Bone marrow (tissue), 2 donors: ENCODE measurements around the gene HCN4.
"Not testable (repeated sequence)": the region's sequence is repeated elsewhere in the genome, so short reads cannot be mapped to it uniquely, and the experiment has no call there.

Source experiments
- DNase-seq, 2 donors: peaks; one replicate each; lab custom pipeline; 2025; lab: John Stamatoyannopoulos, UW

HCN4 gene

GRCh38 chr15:73368301-73369136 lies at the start of gene HCN4:
TSS of gene HCN4 (minus strand) at chr15:73368958. CDS start at chr15:73368270, 688 bp downstream.
- DNase-seq = no peak

- no peak for DNase-seq
These were observed 46.1 kb upstream of the HCN4 start for GRCh38 chr15:73414876-73415275.

GRCh38 chr15:73403171-73403570 lies 34.4 kb upstream of the HCN4 start:
- no peak for DNase-seq

GRCh38 chr15:73400222-73400621 lies 31.5 kb upstream of the HCN4 start:
- DNase-seq = not testable (repeated sequence)

- no peak for DNase-seq
These were observed 30.1 kb upstream of the HCN4 start for GRCh38 chr15:73398861-73399260.

- no peak for DNase-seq
These were observed 28.7 kb upstream of the HCN4 start for GRCh38 chr15:73397461-73397860.

GRCh38 chr15:73395671-73396070 lies 26.9 kb upstream of the HCN4 start:
- no peak for DNase-seq

GRCh38 chr15:73394782-73395181 lies 26.0 kb upstream of the HCN4 start:
- DNase-seq = no peak

GRCh38 chr15:73393336-73393735 lies 24.6 kb upstream of the HCN4 start:
- DNase-seq = no peak

- no peak for DNase-seq
These were observed 23.3 kb upstream of the HCN4 start for GRCh38 chr15:73392025-73392424.

GRCh38 chr15:73391128-73391872 lies 22.5 kb upstream of the HCN4 start:
- no peak for DNase-seq

GRCh38 chr15:73389971-73390544 lies 21.3 kb upstream of the HCN4 start:
- no peak for DNase-seq

- DNase-seq = no peak
These were observed 20.8 kb upstream of the HCN4 start for GRCh38 chr15:73389539-73389938.

GRCh38 chr15:73388256-73388781 lies 19.6 kb upstream of the HCN4 start:
- DNase-seq = no peak

- no peak for DNase-seq
These were observed 18.9 kb upstream of the HCN4 start for GRCh38 chr15:73387507-73388255.

GRCh38 chr15:73386886-73387506 lies 18.2 kb upstream of the HCN4 start:
- DNase-seq = no peak

GRCh38 chr15:73386238-73386637 lies 17.5 kb upstream of the HCN4 start:
- no peak for DNase-seq

GRCh38 chr15:73385205-73385604 lies 16.4 kb upstream of the HCN4 start:
- no peak for DNase-seq

GRCh38 chr15:73383310-73384189 lies 14.8 kb upstream of the HCN4 start:
- no peak for DNase-seq

GRCh38 chr15:73382115-73382514 lies 13.4 kb upstream of the HCN4 start:
- DNase-seq = no peak
